CD4-positive, alpha-beta T cell treated with Interleukin-15 for 4 hours (primary cell): ENCODE measurements around the gene ZNF667.

Experiments used
- DNase-seq: peaks from one replicate; pipeline ENCODE4 v3.0.0-alpha.2; 2020; ENCODE audit warnings: low spot score

ZNF667 gene

GRCh38 chr19:56393119-56394012 lies 83.8 kb downstream of the ZNF667 start, which contains the start of gene ZNF582:
ZNF582 (minus strand) TSS chr19:56393534; CDS start chr19:56391752, 1,782 bp downstream.
- DNase-seq = peak; percentile 94
